Smooth muscle cell (in vitro differentiated cells): ENCODE data around the gene PANX2. TPM values are rescaled to one million over a fixed set of nuclear protein-coding genes. Genes with fewer than 3 reads are reported as not detected.

Source experiments
- DNase-seq: peaks from one replicate; lab custom pipeline; 2025; ENCODE audit not compliant: unreplicated experiment; lab: John Stamatoyannopoulos, UW
- H2AFZ ChIP-seq: fragments of 200-600 bp; sonication (generic); 2 replicates; pipeline ENCODE4 v1.6.0; 2016; ENCODE audit warnings: antibody characterized with exemption, low read depth, mild to moderate bottlenecking
- H3F3A ChIP-seq: fragments of 200-600 bp; sonication (generic); 2 replicates; pipeline ENCODE4 v1.6.0; 2017; ENCODE audit warnings: antibody characterized with exemption, low read depth
- H3K27ac ChIP-seq: fragments of 200-600 bp; sonication (generic); 2 replicates; pipeline ENCODE4 v1.5.1; 2016; ENCODE audit warnings: low read depth, mild to moderate bottlenecking
- H3K27me3 ChIP-seq: fragments of 200-600 bp; sonication (generic); 2 replicates; pipeline ENCODE4 v1.6.1; 2016; ENCODE audit warnings: low read depth, mild to moderate bottlenecking
- H3K36me3 ChIP-seq: fragments of 200-600 bp; sonication (generic); 2 replicates; pipeline ENCODE4 v1.5.1; 2016; ENCODE audit warnings: low read depth
- H3K4me1 ChIP-seq: fragments of 200-600 bp; sonication (generic); 2 replicates; pipeline ENCODE4 v1.5.1; 2016; ENCODE audit warnings: low read depth
- H3K4me2 ChIP-seq: fragments of 200-600 bp; sonication (generic); 2 replicates; pipeline ENCODE4 v1.6.0; 2016; ENCODE audit warnings: mild to moderate bottlenecking
- H3K4me3 ChIP-seq: fragments of 200-600 bp; sonication (generic); 2 replicates; pipeline ENCODE4 v1.5.1; 2016; ENCODE audit warnings: mild to moderate bottlenecking
- H3K79me2 ChIP-seq: fragments of 200-600 bp; sonication (generic); 2 replicates; pipeline ENCODE4 v1.6.0; 2016; ENCODE audit warnings: low read depth, mild to moderate bottlenecking
- H3K9ac ChIP-seq: fragments of 200-600 bp; sonication (generic); 2 replicates; pipeline ENCODE4 v1.6.0; 2016; ENCODE audit warnings: low read depth
- H3K9me3 ChIP-seq: fragments of 200-600 bp; sonication (generic); replicated peaks from 2 replicates; pipeline ENCODE4 v1.5.1; 2016; ENCODE audit warnings: low read depth
- H4K20me1 ChIP-seq: fragments of 200-600 bp; sonication (generic); 2 replicates; pipeline ENCODE4 v1.6.0; 2016; ENCODE audit warnings: low read depth
- CTCF ChIP-seq: fragments of 200-600 bp; sonication (generic); IDR thresholded peaks from 2 replicates; pipeline ENCODE4 v1.5.1; 2017; ENCODE audit warnings: borderline replicate concordance, mild to moderate bottlenecking, antibody characterized with exemption; ENCODE audit not compliant: insufficient read depth, poor library complexity, severe bottlenecking
- whole genome bisulfite sequencing: methylation state at CpG from one replicate; pipeline ENCODE4 v1.1.7; 2016; ENCODE audit warnings: low lambda C conversion rate; 5-methylcytosine and 5-hydroxymethylcytosine counted together
- polyA plus RNA-seq: library from polyadenylated mRNA; unstranded; fragments of >200 nt; fragmentation: Nextera tagmentation; extraction: Ambion mirVana; gene quantifications from 2 replicates; pipeline ENCODE4 v1.2.1, GENCODE V29; 2016
- total RNA-seq: library from RNA; depleted of rRNA; stranded (reverse); fragments of >200 nt; gene quantifications from 2 replicates; pipeline ENCODE4 v1.2.3, GENCODE V29; 2014

Gene PANX2
- total and polyA plus RNA-seq, 2 experiments from 2014 or later: 2.9 to 5.1 TPM

- Histone ChIP-seq H3K4me1 (no peaks in the 10 kb centered on the region), H3K36me3 (no peaks in the 10 kb centered on the region), H3K4me2 (no peak overlapping the region), H2AFZ (no peak overlapping the region), H3K27ac (no peak overlapping the region), H3K79me2 (no peaks in the 10 kb centered on the region), H3F3A (no peaks in the 10 kb centered on the region), H3K4me3 (no peak overlapping the region), H4K20me1 (peaks cover 14% of the 10 kb centered on the region), H3K9ac (no peak overlapping the region), H3K9me3 (no peaks in the 10 kb centered on the region), H3K27me3 (no peaks in the 10 kb centered on the region)
- WGBS: 97% methylated on average over 16 of the region's 16 CpGs
- DNase-seq: no peak
- no peak for TF ChIP-seq CTCF
These were observed 58.8 kb downstream of the PANX2 start for GRCh38 chr22:50229370-50229769.

Other genes starting within 250 kb of the PANX2 start
- gene PIM3, start 210.0 kb upstream of the PANX2 start, total RNA-seq: 19.1 and 20.1 TPM in 2 replicates
- 43.3 and 51.9 TPM in 2 replicates for gene PIM3, start 210.0 kb upstream of the PANX2 start, polyA plus RNA-seq
- gene IL17REL, start 158.0 kb upstream of the PANX2 start, total RNA-seq: 0.04 TPM in 1 of 2 replicates, not detected in the other
- gene IL17REL, start 158.0 kb upstream of the PANX2 start, polyA plus RNA-seq: not detected in 2 replicates
- not detected in 2 replicates for gene TTLL8, start 112.4 kb upstream of the PANX2 start, total RNA-seq
- 0.10 TPM in 1 of 2 replicates, not detected in the other for gene TTLL8, start 112.4 kb upstream of the PANX2 start, polyA plus RNA-seq
- gene MLC1, start 85.3 kb upstream of the PANX2 start, total RNA-seq: 4.2 and 5.6 TPM in 2 replicates
- gene MLC1, start 85.3 kb upstream of the PANX2 start, polyA plus RNA-seq: 5.6 and 6.3 TPM in 2 replicates
- 0.85 and 1.2 TPM in 2 replicates for gene MOV10L1, start 80.7 kb upstream of the PANX2 start, total RNA-seq
- gene MOV10L1, start 80.7 kb upstream of the PANX2 start, polyA plus RNA-seq: 0.10 and 1.1 TPM in 2 replicates
- 14.0 and 17.8 TPM in 2 replicates for gene TRABD, start 15.2 kb downstream of the PANX2 start, total RNA-seq
- 56.9 and 58.5 TPM in 2 replicates for gene TRABD, start 15.2 kb downstream of the PANX2 start, polyA plus RNA-seq
- gene SELENOO, start 30.3 kb downstream of the PANX2 start, total RNA-seq: 9.0 and 16.3 TPM in 2 replicates
- gene SELENOO, start 30.3 kb downstream of the PANX2 start, polyA plus RNA-seq: 21.3 and 28.4 TPM in 2 replicates
- gene TUBGCP6, start 74.3 kb downstream of the PANX2 start, total RNA-seq: 10.0 and 10.6 TPM in 2 replicates
- gene TUBGCP6, start 74.3 kb downstream of the PANX2 start, polyA plus RNA-seq: 22.7 and 26.0 TPM in 2 replicates
- 5.1 and 9.5 TPM in 2 replicates for gene HDAC10, start 80.5 kb downstream of the PANX2 start, total RNA-seq
- gene HDAC10, start 80.5 kb downstream of the PANX2 start, polyA plus RNA-seq: 12.8 and 15.7 TPM in 2 replicates
- gene MAPK12, start 91.0 kb downstream of the PANX2 start, total RNA-seq: 9.5 and 14.9 TPM in 2 replicates
- 26.2 and 27.8 TPM in 2 replicates for gene MAPK12, start 91.0 kb downstream of the PANX2 start, polyA plus RNA-seq
- gene MAPK11, start 99.6 kb downstream of the PANX2 start, total RNA-seq: 2.8 and 4.2 TPM in 2 replicates
- gene MAPK11, start 99.6 kb downstream of the PANX2 start, polyA plus RNA-seq: 0.65 and 1.4 TPM in 2 replicates
- 183 and 195 TPM in 2 replicates for gene PLXNB2, start 136.9 kb downstream of the PANX2 start, total RNA-seq
- gene PLXNB2, start 136.9 kb downstream of the PANX2 start, polyA plus RNA-seq: 210 and 249 TPM in 2 replicates
- gene DENND6B, start 156.3 kb downstream of the PANX2 start, total RNA-seq: 2.4 and 3.1 TPM in 2 replicates
- gene DENND6B, start 156.3 kb downstream of the PANX2 start, polyA plus RNA-seq: 7.8 and 10.1 TPM in 2 replicates
- 24.6 and 30.7 TPM in 2 replicates for gene PPP6R2, start 172.6 kb downstream of the PANX2 start, total RNA-seq
- 31.6 and 36.3 TPM in 2 replicates for gene PPP6R2, start 172.6 kb downstream of the PANX2 start, polyA plus RNA-seq